Endometrial microvascular endothelial cells (primary cell): ENCODE results near the gene ARHGDIB. TPM values are rescaled to one million over a fixed set of nuclear protein-coding genes. Genes with fewer than 3 reads are reported as not detected.

Experiments used
- in situ Hi-C: cut with HindIII; loops from 2 replicates; pipeline ENCODE4 v1.10.0; 2017; ENCODE audit warnings: low sequenced_read_pairs, low pct_unique_long_range_greater_than_20kb; ENCODE audit errors: inconsistent ontology term
- total RNA-seq: library from RNA; depleted of rRNA; stranded (reverse); fragments of >200 nt; gene quantifications from one replicate; pipeline ENCODE4 v1.2.3, GENCODE V29; 2015; ENCODE audit errors: inconsistent ontology term

ARHGDIB gene
- total RNA-seq, 1 donor from 2014 or later, result 580 TPM

- in situ Hi-C loops, result loop anchor here (10.0 kb wide), 1 partner anchor 185 kb away; a partner anchor contains a TSS
These were observed 1.9 kb downstream of the ARHGDIB start for GRCh38 chr12:14959463-14959862.

- in situ Hi-C loops, result loop anchor here (10.0 kb wide), 1 partner anchor 184 kb away; a partner anchor contains a TSS
These were observed 2.3 kb downstream of the ARHGDIB start for GRCh38 chr12:14959126-14959440.

- in situ Hi-C loops, result loop anchor here (10.0 kb wide), 1 partner anchor 184 kb away; a partner anchor contains a TSS
These were observed 2.9 kb downstream of the ARHGDIB start for GRCh38 chr12:14958361-14959125.

GRCh38 chr12:14957551-14958168 is 3.7 kb downstream of the ARHGDIB start:
- in situ Hi-C loops, result loop anchor here (10.0 kb wide), 1 partner anchor 183 kb away; a partner anchor contains a TSS

- in situ Hi-C loops, result loop anchor here (10.0 kb wide), 1 partner anchor 182 kb away; a partner anchor contains a TSS
These were observed 4.5 kb downstream of the ARHGDIB start for GRCh38 chr12:14956905-14957304.

- in situ Hi-C loops, result loop anchor here (10.0 kb wide), 1 partner anchor 181 kb away; a partner anchor contains a TSS
These were observed 5.1 kb downstream of the ARHGDIB start for GRCh38 chr12:14956024-14956891.

- in situ Hi-C loops, result loop anchor here (10.0 kb wide), 1 partner anchor 179 kb away; a partner anchor contains a TSS
These were observed 7.1 kb downstream of the ARHGDIB start for GRCh38 chr12:14954269-14954668.

GRCh38 chr12:14953752-14954151 is 7.6 kb downstream of the ARHGDIB start:
- in situ Hi-C loops, result loop anchor here (10.0 kb wide), 1 partner anchor 179 kb away; a partner anchor contains a TSS

- in situ Hi-C loops, result loop anchor here (10.0 kb wide), 1 partner anchor 178 kb away; a partner anchor contains a TSS
These were observed 9.0 kb downstream of the ARHGDIB start for GRCh38 chr12:14952299-14952921.

GRCh38 chr12:14951851-14952250 is 9.6 kb downstream of the ARHGDIB start:
- in situ Hi-C loops, result loop anchor here (10.0 kb wide), 1 partner anchor 177 kb away; a partner anchor contains a TSS

GRCh38 chr12:14950982-14951746 is 10.2 kb downstream of the ARHGDIB start:
- in situ Hi-C loops, result loop anchor here (10.0 kb wide), 1 partner anchor 176 kb away; a partner anchor contains a TSS

GRCh38 chr12:14950421-14950820 is 11.0 kb downstream of the ARHGDIB start:
- in situ Hi-C loops, result loop anchor here (10.0 kb wide), 1 partner anchor 176 kb away; a partner anchor contains a TSS

- in situ Hi-C loops, result loop anchor here (10.0 kb wide), 1 partner anchor 175 kb away; a partner anchor contains a TSS
These were observed 11.8 kb downstream of the ARHGDIB start for GRCh38 chr12:14949631-14950030.

- in situ Hi-C loops, result no loop called here
These were observed 12.7 kb downstream of the ARHGDIB start for GRCh38 chr12:14948672-14949071.

- in situ Hi-C loops, result no loop called here
These were observed 14.5 kb downstream of the ARHGDIB start for GRCh38 chr12:14946861-14947260.

GRCh38 chr12:14946162-14946561 is 15.2 kb downstream of the ARHGDIB start:
- in situ Hi-C loops, result no loop called here

GRCh38 chr12:14942196-14942931 is 19.0 kb downstream of the ARHGDIB start:
- in situ Hi-C loops, result no loop called here
